Activated T-cell treated with anti-CD3 and anti-CD28 coated beads, Interleukin-2, amount 50 U/mL, for 24 hours (primary cell): ENCODE results near the gene MACROD2.
"Not testable (repeated sequence)": the region's sequence is repeated elsewhere in the genome, so short reads cannot be mapped to it uniquely, and the experiment has no call there.

Source experiments
- DNase-seq: peaks from one replicate; pipeline ENCODE4 v3.0.0-alpha.2; 2020
- H3K27ac Mint-ChIP-seq: 2 replicates; pipeline ENCODE4 v1.8.0; 2020; ENCODE audit warnings: mild to moderate bottlenecking, mixed read lengths
- H3K27me3 Mint-ChIP-seq: 2 replicates; pipeline ENCODE4 v1.8.0; 2020; ENCODE audit warnings: mixed read lengths
- H3K36me3 Mint-ChIP-seq: 2 replicates; pipeline ENCODE4 v1.8.0; 2020; ENCODE audit warnings: low read depth, mixed read lengths
- H3K4me1 Mint-ChIP-seq: 2 replicates; pipeline ENCODE4 v1.8.0; 2020; ENCODE audit warnings: low read depth, mixed read lengths
- H3K4me3 Mint-ChIP-seq: 2 replicates; pipeline ENCODE4 v1.8.0; 2020; ENCODE audit warnings: mild to moderate bottlenecking, moderate library complexity, mixed read lengths
- H3K9me3 Mint-ChIP-seq: 2 replicates; pipeline ENCODE4 v1.8.0; 2020; ENCODE audit warnings: mixed read lengths

Gene MACROD2

GRCh38 chr20:14232650-14233049, 237.3 kb downstream of the MACROD2 start:
- H3K27me3 Mint-ChIP-seq = no peaks in the 10 kb centered on the region
- no peak overlapping the region for H3K27ac Mint-ChIP-seq
- peaks cover 6% of the 10 kb centered on the region for H3K9me3 Mint-ChIP-seq
- H3K4me1 Mint-ChIP-seq = no peaks in the 10 kb centered on the region
- DNase-seq = no peak
- no peaks in the 10 kb centered on the region for H3K36me3 Mint-ChIP-seq
- H3K4me3 Mint-ChIP-seq = no peak overlapping the region

- H3K36me3 Mint-ChIP-seq = no peaks in the 10 kb centered on the region
- H3K9me3 Mint-ChIP-seq = peaks cover 9% of the 10 kb centered on the region
- DNase-seq = no peak
- no peak overlapping the region for H3K4me3 Mint-ChIP-seq
- no peaks in the 10 kb centered on the region for H3K4me1 Mint-ChIP-seq
- no peak overlapping the region for H3K27ac Mint-ChIP-seq
- no peaks in the 10 kb centered on the region for H3K27me3 Mint-ChIP-seq
Observed at GRCh38 chr20:14234666-14235295, 239.5 kb downstream of the MACROD2 start.

GRCh38 chr20:14235355-14235754, 240.0 kb downstream of the MACROD2 start:
- no peak overlapping the region for H3K27ac Mint-ChIP-seq
- DNase-seq = no peak
- no peaks in the 10 kb centered on the region for H3K27me3 Mint-ChIP-seq
- no peak overlapping the region for H3K4me3 Mint-ChIP-seq
- peaks cover 13% of the 10 kb centered on the region for H3K9me3 Mint-ChIP-seq
- H3K36me3 Mint-ChIP-seq = no peaks in the 10 kb centered on the region
- no peaks in the 10 kb centered on the region for H3K4me1 Mint-ChIP-seq

GRCh38 chr20:14245368-14245970, 250.2 kb downstream of the MACROD2 start:
- no peaks in the 10 kb centered on the region for H3K27me3 Mint-ChIP-seq
- no peak overlapping the region for H3K27ac Mint-ChIP-seq
- H3K4me3 Mint-ChIP-seq = no peak overlapping the region
- H3K4me1 Mint-ChIP-seq = no peaks in the 10 kb centered on the region
- H3K36me3 Mint-ChIP-seq = no peaks in the 10 kb centered on the region
- no peak for DNase-seq
- peaks cover 5% of the 10 kb centered on the region for H3K9me3 Mint-ChIP-seq

GRCh38 chr20:14259689-14260088, 264.4 kb downstream of the MACROD2 start:
- no peak for DNase-seq
- H3K9me3 Mint-ChIP-seq = peaks cover 9% of the 10 kb centered on the region

GRCh38 chr20:14260367-14260766, 265.1 kb downstream of the MACROD2 start:
- Mint-ChIP-seq H3K4me1 (no peaks in the 10 kb centered on the region), H3K9me3 (peaks cover 12% of the 10 kb centered on the region), H3K36me3 (no peaks in the 10 kb centered on the region), H3K27me3 (no peaks in the 10 kb centered on the region), H3K4me3 (no peak overlapping the region), H3K27ac (no peak overlapping the region)
- DNase-seq = no peak

More at GRCh38 chr20:14259689-14260088, 264.4 kb downstream of the MACROD2 start:
- Mint-ChIP-seq H3K36me3 (no peaks in the 10 kb centered on the region), H3K27ac (no peak overlapping the region), H3K27me3 (no peaks in the 10 kb centered on the region), H3K4me1 (no peaks in the 10 kb centered on the region), H3K4me3 (no peak overlapping the region)

- no peak overlapping the region for H3K27ac Mint-ChIP-seq
- H3K4me1 Mint-ChIP-seq = no peaks in the 10 kb centered on the region
- no peak overlapping the region for H3K4me3 Mint-ChIP-seq
- H3K36me3 Mint-ChIP-seq = no peaks in the 10 kb centered on the region
- no peaks in the 10 kb centered on the region for H3K27me3 Mint-ChIP-seq
- H3K9me3 Mint-ChIP-seq = peaks cover 12% of the 10 kb centered on the region
- DNase-seq = no peak
Observed at GRCh38 chr20:14264869-14265268, 269.6 kb downstream of the MACROD2 start.

- Mint-ChIP-seq H3K27me3 (no peaks in the 10 kb centered on the region), H3K36me3 (no peaks in the 10 kb centered on the region), H3K4me3 (no peak overlapping the region), H3K9me3 (peaks cover 8% of the 10 kb centered on the region), H3K4me1 (no peaks in the 10 kb centered on the region), H3K27ac (no peak overlapping the region)
- no peak for DNase-seq
Observed at GRCh38 chr20:14266246-14266645, 270.9 kb downstream of the MACROD2 start.

- DNase-seq, H3K27me3 Mint-ChIP-seq, H3K27ac Mint-ChIP-seq, H3K36me3 Mint-ChIP-seq, H3K9me3 Mint-ChIP-seq, H3K4me3 Mint-ChIP-seq, H3K4me1 Mint-ChIP-seq: not testable (repeated sequence)
Observed at GRCh38 chr20:14270751-14271150, 275.4 kb downstream of the MACROD2 start.

GRCh38 chr20:14282140-14282539, 286.8 kb downstream of the MACROD2 start:
- Mint-ChIP-seq H3K4me1 (no peaks in the 10 kb centered on the region), H3K9me3 (peaks cover 10% of the 10 kb centered on the region), H3K27ac (no peak overlapping the region), H3K27me3 (no peaks in the 10 kb centered on the region), H3K36me3 (no peaks in the 10 kb centered on the region), H3K4me3 (no peak overlapping the region)
- no peak for DNase-seq

- Mint-ChIP-seq H3K27me3 (no peaks in the 10 kb centered on the region), H3K4me3 (no peak overlapping the region), H3K4me1 (no peaks in the 10 kb centered on the region), H3K27ac (no peak overlapping the region), H3K36me3 (no peaks in the 10 kb centered on the region), H3K9me3 (peaks cover 9% of the 10 kb centered on the region)
- no peak for DNase-seq
Observed at GRCh38 chr20:14284443-14284842, 289.1 kb downstream of the MACROD2 start.

- DNase-seq = no peak
- Mint-ChIP-seq H3K27me3 (no peaks in the 10 kb centered on the region), H3K27ac (no peak overlapping the region), H3K4me1 (no peaks in the 10 kb centered on the region), H3K36me3 (no peaks in the 10 kb centered on the region), H3K9me3 (peaks cover 6% of the 10 kb centered on the region), H3K4me3 (no peak overlapping the region)
Observed at GRCh38 chr20:14288341-14289330, 293.3 kb downstream of the MACROD2 start.

GRCh38 chr20:14291502-14291901, 296.2 kb downstream of the MACROD2 start:
- Mint-ChIP-seq H3K4me3 (no peak overlapping the region), H3K36me3 (no peaks in the 10 kb centered on the region), H3K27me3 (no peaks in the 10 kb centered on the region), H3K4me1 (no peaks in the 10 kb centered on the region), H3K27ac (no peak overlapping the region), H3K9me3 (peaks cover 6% of the 10 kb centered on the region)
- DNase-seq = no peak

GRCh38 chr20:14295238-14295637, 299.9 kb downstream of the MACROD2 start:
- Mint-ChIP-seq H3K4me3 (no peak overlapping the region), H3K36me3 (no peaks in the 10 kb centered on the region), H3K9me3 (peaks cover 6% of the 10 kb centered on the region), H3K27ac (no peak overlapping the region), H3K4me1 (no peaks in the 10 kb centered on the region), H3K27me3 (no peaks in the 10 kb centered on the region)
- no peak for DNase-seq
